Ascending aorta (tissue), 2 donors: ENCODE results near the gene FERMT2. TPM values are rescaled to one million over a fixed set of nuclear protein-coding genes. Genes with fewer than 3 reads are reported as not detected.

Experiments
- DNase-seq, 2 donors: peaks; one replicate each; pipeline ENCODE4 v3.0.0-alpha.2; 2019; ENCODE audit warnings: low spot score in 2 of 2
- H3K27ac ChIP-seq, 2 donors: fragments of 200-600 bp; sonication (generic); one replicate each; pipeline ENCODE4 v1.5.1; 2016 to 2017; ENCODE audit warnings: mild to moderate bottlenecking in 1 of 2
- H3K27me3 ChIP-seq: fragments of 200-600 bp; sonication (generic); one replicate; pipeline ENCODE4 v1.5.1; 2017
- H3K36me3 ChIP-seq, 2 donors: fragments of 200-600 bp; sonication (generic); one replicate each; pipeline ENCODE4 v1.5.1; 2016
- H3K4me1 ChIP-seq, 2 donors: fragments of 200-600 bp; sonication (generic); one replicate each; pipeline ENCODE4 v1.5.1; 2016 to 2017; ENCODE audit warnings: mild to moderate bottlenecking in 1 of 2
- H3K4me3 ChIP-seq, 2 donors: fragments of 200-600 bp; sonication (generic); one replicate each; pipeline ENCODE4 v1.5.1; 2016 to 2017; ENCODE audit warnings: mild to moderate bottlenecking in 1 of 2
- H3K9me3 ChIP-seq, 2 donors: fragments of 200-600 bp; sonication (generic); one replicate each; pipeline ENCODE4 v1.5.1; 2016
- CTCF ChIP-seq, 3 experiments: fragments of 200-600 bp in 2 of 3; fragments of 450-650 bp in 1 of 3; sonication (generic) in 2 of 3; IDR thresholded peaks; one replicate each; pipeline ENCODE4 v1.5.1; 2016 to 2019; ENCODE audit warnings: antibody characterized with exemption in 3 of 3, mild to moderate bottlenecking in 1 of 3, moderate library complexity in 1 of 3
- intact Hi-C: fragments of 100-400 bp; cut with DNase I; formaldehyde crosslinking; loops from one replicate; pipeline ENCODE4 v1.15.1; 2023
- total RNA-seq: library from RNA; depleted of rRNA; stranded (reverse); fragments of >200 nt; gene quantifications from one replicate; pipeline ENCODE4 v1.1.0, GENCODE V29; 2016

Gene FERMT2
- total RNA-seq, 1 donor from 2014 or later: 101 TPM

GRCh38 chr14:52829527-52830185 lies 121.2 kb downstream of the FERMT2 start:
- Histone ChIP-seq H3K4me3 (no peak overlapping the region), H3K9me3 (no peaks in the 10 kb centered on the region), H3K4me1 (no peaks in the 10 kb centered on the region), H3K27ac (no peak overlapping the region), H3K27me3 (no peaks in the 10 kb centered on the region), H3K36me3 (no peaks in the 10 kb centered on the region)
- TF ChIP-seq CTCF (IDR thresholded peaks at IDR 0.05): no peak
- DNase-seq: no peak
- intact Hi-C loops: loop anchor here (10.0 kb wide), 1 partner anchor 475 kb away; no protein-coding TSS in a partner anchor

GRCh38 chr14:52827426-52827825 lies 123.4 kb downstream of the FERMT2 start:
- Histone ChIP-seq H3K4me3 (no peak overlapping the region), H3K27me3 (no peaks in the 10 kb centered on the region), H3K4me1 (no peaks in the 10 kb centered on the region), H3K36me3 (no peaks in the 10 kb centered on the region), H3K9me3 (no peaks in the 10 kb centered on the region), H3K27ac (no peak overlapping the region)
- intact Hi-C loops: loop anchor here (10.0 kb wide), 1 partner anchor 477 kb away; no protein-coding TSS in a partner anchor
- no peak for TF ChIP-seq CTCF (IDR thresholded peaks at IDR 0.05)
- no peak for DNase-seq

- no peak for TF ChIP-seq CTCF (IDR thresholded peaks at IDR 0.05)
- no peak for DNase-seq
- Histone ChIP-seq H3K4me1 (no peaks in the 10 kb centered on the region), H3K36me3 (no peaks in the 10 kb centered on the region), H3K4me3 (no peak overlapping the region), H3K27ac (no peak overlapping the region), H3K27me3 (no peaks in the 10 kb centered on the region), H3K9me3 (no peaks in the 10 kb centered on the region)
- intact Hi-C loops: loop anchor here (10.0 kb wide), 1 partner anchor 480 kb away; no protein-coding TSS in a partner anchor
Measured at GRCh38 chr14:52825085-52825484, 125.8 kb downstream of the FERMT2 start.

- no peaks in the 10 kb centered on the region for H3K27me3 ChIP-seq
- H3K4me3 ChIP-seq: no peak overlapping the region
- intact Hi-C loops: loop anchor here (5.0 to 10.0 kb wide), 2 partner anchors 53 to 480 kb away; no protein-coding TSS in a partner anchor
- H3K27ac ChIP-seq: no peak overlapping the region
- no peak for TF ChIP-seq CTCF (IDR thresholded peaks at IDR 0.05)
- no peaks in the 10 kb centered on the region for H3K9me3 ChIP-seq
- H3K4me1 ChIP-seq: no peaks in the 10 kb centered on the region
- no peak for DNase-seq
- no peaks in the 10 kb centered on the region for H3K36me3 ChIP-seq
Measured at GRCh38 chr14:52824462-52824861, 126.4 kb downstream of the FERMT2 start.

- DNase-seq: no peak
- Histone ChIP-seq H3K27me3 (no peaks in the 10 kb centered on the region), H3K9me3 (no peaks in the 10 kb centered on the region), H3K36me3 (no peaks in the 10 kb centered on the region), H3K27ac (no peak overlapping the region), H3K4me3 (no peak overlapping the region), H3K4me1 (no peaks in the 10 kb centered on the region)
- intact Hi-C loops: loop anchor here (2.0 to 10.0 kb wide), 3 partner anchors 55 to 483 kb away; no protein-coding TSS in a partner anchor
- no peak for TF ChIP-seq CTCF (IDR thresholded peaks at IDR 0.05)
Measured at GRCh38 chr14:52821805-52822250, 129.0 kb downstream of the FERMT2 start.
